Stimulated activated CD4-positive, alpha-beta T cell treated with anti-CD3 and anti-CD28 coated beads, TNF-alpha, amount 100 ng/mL, for 1 hour (primary cell): ENCODE measurements around the gene COX6B1.
A peak's percentile ranks its signal among the peaks of the same experiment; 100 is the strongest.
"Not testable (repeated sequence)": the region's sequence is repeated elsewhere in the genome, so short reads cannot be mapped to it uniquely, and the experiment has no call there.

Experiments
- DNase-seq, 3 donors: peaks; one replicate each; pipeline ENCODE4 v3.0.0-alpha.2; 2020; ENCODE audit warnings: low read depth in 3 of 3, low spot score in 1 of 3

Gene COX6B1

GRCh38 chr19:35665157-35665556 is 17.0 kb downstream of the COX6B1 start:
- DNase-seq = no peak

GRCh38 chr19:35665604-35666003 is 17.5 kb downstream of the COX6B1 start:
- DNase-seq = no peak

GRCh38 chr19:35666251-35666913 is 18.3 kb downstream of the COX6B1 start, which contains the start of gene UPK1A:
Gene UPK1A (plus strand): TSS chr19:35666517. CDS start chr19:35666813, 296 bp downstream.
- DNase-seq = no peak

GRCh38 chr19:35669566-35669965 is 21.4 kb downstream of the COX6B1 start:
- DNase-seq = no peak

- no peak for DNase-seq
These were observed 21.9 kb downstream of the COX6B1 start for GRCh38 chr19:35669974-35670373.

GRCh38 chr19:35670686-35671085 is 22.6 kb downstream of the COX6B1 start:
- no peak for DNase-seq

- no peak for DNase-seq
These were observed 23.7 kb downstream of the COX6B1 start for GRCh38 chr19:35671818-35672217.

- peak in 2 of 3 donors; percentile 5 to 11 for DNase-seq
These were observed 25.1 kb downstream of the COX6B1 start for GRCh38 chr19:35673121-35673804.

GRCh38 chr19:35675589-35676140 is 27.5 kb downstream of the COX6B1 start:
- DNase-seq = no peak

- DNase-seq = no peak
These were observed 41.7 kb downstream of the COX6B1 start for GRCh38 chr19:35689836-35690235.

GRCh38 chr19:35691106-35691505 is 43.0 kb downstream of the COX6B1 start:
- not testable (repeated sequence) for DNase-seq

- no peak for DNase-seq
These were observed 43.9 kb downstream of the COX6B1 start for GRCh38 chr19:35692010-35692409.

GRCh38 chr19:35693422-35693821 is 45.3 kb downstream of the COX6B1 start:
- DNase-seq = no peak

GRCh38 chr19:35693835-35694599 is 45.9 kb downstream of the COX6B1 start:
- DNase-seq = peak; percentile 76 to 89 (median 82)

GRCh38 chr19:35695895-35696422 is 47.8 kb downstream of the COX6B1 start:
- DNase-seq = no peak

GRCh38 chr19:35696835-35697234 is 48.7 kb downstream of the COX6B1 start:
- DNase-seq = no peak

GRCh38 chr19:35702223-35703012 is 54.3 kb downstream of the COX6B1 start:
- DNase-seq = peak; percentile 74 to 85 (median 84)

GRCh38 chr19:35703343-35703742 is 55.2 kb downstream of the COX6B1 start:
- no peak for DNase-seq

- no peak for DNase-seq
These were observed 56.1 kb downstream of the COX6B1 start, which contains the start of gene ZBTB32 for GRCh38 chr19:35704218-35704617. Gene ZBTB32 (plus strand): TSS chr19:35704558. CDS start chr19:35714627, 10,069 bp downstream.
